Fibroblast of lung (primary cell): Measurements from ENCODE around the gene IL17RA.

Source experiments
- CTCF ChIP-seq, 2 donors: IDR thresholded peaks in 1 of 2; conservative IDR thresholded peaks in 1 of 2; 1 replicate in 1 of 2; 2 replicates in 1 of 2; pipeline ENCODE4 v1.5.1; 2011 to 2012; ENCODE audit warnings: low read length in 2 of 2, control low read depth in 1 of 2, inconsistent platforms in 1 of 2, low read depth in 1 of 2, mild to moderate bottlenecking in 1 of 2
- EZH2 ChIP-seq: IDR thresholded peaks from 2 replicates; pipeline ENCODE4 v1.5.1; 2012; ENCODE audit warnings: low read length, control low read depth, mild to moderate bottlenecking; ENCODE audit errors: missing control alignments

GRCh38 chr22:17083255-17083654 is 1.5 kb upstream of the IL17RA start:
- TF ChIP-seq CTCF (conservative IDR thresholded peaks at IDR 0.05 in 1 of 2, IDR thresholded peaks at IDR 0.05 in 1 of 2; ENCODE audit: low read depth in 1 of 2, low read length in 2 of 2) = no peak
- TF ChIP-seq EZH2 = no peak
